Hepatocyte (in vitro differentiated cells): ENCODE results near the gene DMAC1.

Experiments
- CTCF ChIP-seq: fragments of 200-600 bp; sonication (generic); IDR thresholded peaks from 2 replicates; pipeline ENCODE4 v1.5.1; 2016; ENCODE audit warnings: antibody characterized with exemption, mild to moderate bottlenecking; ENCODE audit not compliant: poor library complexity
- EZH2 ChIP-seq: fragments of 200-600 bp; sonication (generic); IDR thresholded peaks from 2 replicates; pipeline ENCODE4 v1.6.1; 2016; ENCODE audit warnings: antibody characterized with exemption, mild to moderate bottlenecking, borderline replicate concordance
- EZH2phosphoT487 ChIP-seq: fragments of 200-600 bp; sonication (generic); IDR thresholded peaks from one replicate; pipeline ENCODE4 v1.6.1; 2018; ENCODE audit warnings: antibody characterized with exemption, mild to moderate bottlenecking, low read depth, moderate library complexity; ENCODE audit not compliant: unreplicated experiment, severe bottlenecking

GRCh38 chr9:7848498-7848897 lies 48.9 kb upstream of the DMAC1 start:
- TF ChIP-seq EZH2 (no peak), CTCF (no peak), EZH2phosphoT487 (no peak)
